HG03196 (cell line): ENCODE results near the gene RHEB.

Experiments
- ATAC-seq: cut with Tn5 transposase; IDR thresholded peaks from one replicate; pipeline ENCODE4 v1.9.1; 2021; ENCODE audit not compliant: unreplicated experiment

The RHEB gene

GRCh38 chr7:151472644-151473380, 46.9 kb downstream of the RHEB start:
- peak; percentile 35 for ATAC-seq

DNA sequence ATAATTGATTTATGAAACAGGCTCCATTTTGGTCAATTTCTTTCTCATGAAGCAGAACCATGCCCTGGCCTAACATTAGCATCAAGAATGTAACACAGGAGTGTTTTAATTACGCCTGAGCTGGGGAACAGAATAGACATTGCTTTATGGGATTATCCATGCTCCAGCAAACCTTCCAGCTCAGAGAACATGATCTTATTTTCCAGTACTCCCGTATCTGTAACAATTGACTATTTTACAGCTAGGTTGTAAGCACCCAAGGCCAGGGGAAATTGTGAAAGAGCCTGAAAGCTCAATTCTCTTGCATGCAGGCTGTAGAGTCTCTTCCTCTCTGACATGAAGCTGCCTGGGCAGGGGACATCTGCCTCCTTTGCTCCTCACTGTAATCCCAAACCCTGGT, 49.0 kb downstream of the RHEB start:
- ATAC-seq, result no peak

- ATAC-seq, result no peak
These were observed 50.4 kb downstream of the RHEB start for GRCh38 chr7:151469281-151469680.

DNA sequence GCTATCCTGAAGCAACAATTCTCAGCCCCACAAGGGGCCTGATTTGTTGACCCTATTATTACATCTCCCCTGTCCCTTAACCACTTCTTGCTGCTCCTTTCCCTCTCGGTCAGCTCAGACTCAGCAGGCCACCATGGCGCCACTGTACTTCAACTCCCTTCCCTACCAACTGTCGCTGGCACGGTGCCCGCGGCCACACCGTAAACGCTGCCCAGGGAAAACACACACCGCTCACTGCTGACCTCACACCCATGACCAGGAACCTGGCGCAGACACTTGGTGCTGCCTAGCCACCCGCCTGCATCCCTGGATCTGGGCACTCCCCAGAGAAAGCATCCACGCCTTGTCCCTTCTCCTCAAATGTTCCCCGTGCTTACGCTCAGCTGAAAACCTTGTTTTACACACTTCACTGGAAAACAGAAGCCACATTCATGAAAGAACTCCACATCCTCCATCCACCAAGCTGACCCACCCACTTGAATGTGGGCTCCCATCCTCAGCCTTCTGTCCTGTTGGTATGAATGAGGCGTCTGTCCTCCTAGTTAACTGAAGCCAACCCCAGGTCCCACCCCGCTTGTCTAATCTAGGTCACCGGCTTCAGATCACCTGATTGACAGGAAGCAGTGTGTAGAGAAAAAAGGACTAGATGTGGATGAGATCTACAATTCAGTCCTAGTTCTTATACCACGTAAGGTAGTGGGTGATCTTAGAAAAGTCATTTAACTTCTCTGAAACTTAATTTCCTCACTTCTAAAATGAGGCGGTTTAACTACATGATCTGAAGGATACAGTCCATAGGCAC, 51.3 kb downstream of the RHEB start:
- no peak for ATAC-seq

GRCh38 chr7:151465169-151465568, 54.5 kb downstream of the RHEB start:
- no peak for ATAC-seq

DNA sequence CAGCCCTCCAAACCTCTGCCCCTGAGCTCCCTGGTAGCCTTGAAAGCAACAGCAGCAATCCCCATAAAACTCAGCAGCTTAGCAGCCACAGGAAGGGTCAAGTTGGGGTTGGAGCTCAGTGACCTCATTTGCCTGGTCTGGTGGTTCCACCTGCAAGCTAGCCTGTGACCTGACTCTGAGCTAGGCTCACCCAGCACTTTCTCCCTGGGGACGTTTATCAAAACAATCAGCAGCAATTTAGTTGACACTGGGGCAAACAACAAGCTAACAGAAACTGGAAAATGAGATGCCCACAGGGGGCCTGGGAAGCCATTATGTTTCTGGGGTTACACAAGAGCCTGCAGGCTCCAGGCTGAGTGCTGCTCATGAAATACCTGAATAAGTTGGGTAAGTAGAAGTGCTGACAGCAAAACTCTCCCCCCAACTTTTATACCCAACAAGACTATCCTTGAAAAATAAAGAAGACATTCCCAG, 57.4 kb downstream of the RHEB start:
- ATAC-seq, result no peak

DNA sequence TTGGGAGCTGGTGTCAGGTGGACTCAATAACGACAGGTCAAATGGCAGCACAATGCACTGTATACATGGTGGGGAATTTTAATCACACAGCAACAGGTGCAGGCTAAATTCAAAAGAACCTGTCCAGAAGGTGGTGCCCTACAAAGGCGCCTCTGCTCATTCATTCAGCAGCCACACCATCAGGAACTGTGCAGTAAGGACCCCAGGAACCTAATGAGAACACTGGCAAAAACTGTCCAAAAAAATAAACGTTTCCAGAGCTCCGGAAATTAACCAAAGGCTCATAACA, 57.8 kb downstream of the RHEB start:
- no peak for ATAC-seq

DNA sequence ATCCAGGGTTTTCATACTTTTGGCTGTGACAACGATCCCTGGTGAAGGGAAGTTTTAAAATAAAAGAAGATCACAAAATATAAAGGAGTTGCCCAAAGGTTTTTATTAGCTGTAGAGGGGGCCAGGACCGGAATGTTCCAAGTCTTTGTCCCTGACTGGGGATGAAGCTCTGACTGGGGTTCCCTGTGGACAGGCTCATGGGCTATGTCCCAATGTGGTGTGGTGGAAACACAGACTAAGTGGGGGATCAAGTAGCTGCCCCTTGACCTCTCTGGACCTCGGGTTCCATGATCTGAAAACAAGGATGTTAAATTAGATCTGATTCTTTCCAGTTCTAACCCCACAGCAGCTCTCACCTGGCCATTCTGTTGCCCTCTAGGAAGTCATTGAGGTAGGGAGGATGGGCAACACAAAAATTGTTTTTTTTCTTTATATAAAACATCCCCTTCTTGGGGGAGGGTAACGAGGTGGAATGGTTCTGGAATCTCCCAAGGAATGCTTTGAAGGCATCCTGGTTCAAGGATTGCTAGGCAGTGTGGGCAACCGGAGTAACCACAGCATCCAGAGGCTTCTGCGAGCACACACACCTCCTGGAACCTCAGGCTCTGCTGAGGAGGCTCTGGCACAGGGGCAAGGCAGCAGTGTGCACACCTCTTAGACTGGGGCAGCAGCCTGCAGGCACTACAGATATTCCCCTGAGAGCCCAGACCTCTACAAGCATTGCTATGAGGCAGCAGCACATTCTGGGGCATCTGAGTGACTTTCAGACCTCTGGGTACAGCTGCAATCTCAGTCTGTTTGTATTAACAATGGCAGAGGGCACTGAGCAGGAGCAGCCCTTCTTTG, 58.4 kb downstream of the RHEB start:
- no peak for ATAC-seq

DNA sequence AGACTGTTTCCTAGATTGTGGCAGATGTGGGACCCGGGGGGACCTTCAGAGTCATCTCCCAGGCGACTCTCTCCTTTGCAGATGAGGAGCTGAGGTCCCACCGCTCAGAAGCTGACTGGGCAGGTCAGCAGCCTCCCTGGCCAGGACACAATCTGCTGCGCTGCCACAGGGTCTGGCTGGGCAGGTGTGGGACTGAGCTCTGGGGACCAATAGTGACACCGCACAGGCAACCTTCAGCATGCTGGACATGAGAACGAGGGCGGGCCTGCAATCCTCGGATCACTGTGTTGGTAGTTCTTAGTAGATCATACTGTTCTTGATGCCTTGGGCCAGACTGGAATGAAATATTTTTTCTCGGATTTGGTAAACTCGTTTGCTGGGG, 59.2 kb downstream of the RHEB start:
- ATAC-seq, result no peak

- ATAC-seq, result no peak
These were observed 59.8 kb downstream of the RHEB start for GRCh38 chr7:151459726-151460473.

- ATAC-seq, result no peak
These were observed 62.2 kb downstream of the RHEB start for GRCh38 chr7:151457534-151457933.

- no peak for ATAC-seq
These were observed 62.9 kb downstream of the RHEB start for GRCh38 chr7:151456782-151457181.

GRCh38 chr7:151456276-151456675, 63.4 kb downstream of the RHEB start:
- no peak for ATAC-seq

DNA sequence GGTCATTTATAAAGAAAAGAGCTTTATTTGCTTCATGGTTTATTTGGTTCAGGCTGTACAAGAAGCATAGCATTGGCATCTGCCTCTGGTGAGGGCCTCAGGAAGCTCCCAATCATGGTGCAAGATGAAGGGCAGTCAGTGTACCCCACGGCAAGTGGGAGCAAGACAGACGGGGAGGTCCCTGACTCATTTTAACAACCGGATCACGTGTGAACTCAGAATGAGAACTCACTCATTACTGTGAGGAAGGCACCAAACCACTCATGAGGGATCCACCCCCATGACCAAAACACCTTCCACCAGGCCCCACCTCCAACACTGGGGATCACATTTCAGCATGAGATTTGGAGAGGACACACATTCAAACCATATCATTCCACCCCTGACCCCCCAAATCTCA, 64.0 kb downstream of the RHEB start:
- no peak for ATAC-seq

DNA sequence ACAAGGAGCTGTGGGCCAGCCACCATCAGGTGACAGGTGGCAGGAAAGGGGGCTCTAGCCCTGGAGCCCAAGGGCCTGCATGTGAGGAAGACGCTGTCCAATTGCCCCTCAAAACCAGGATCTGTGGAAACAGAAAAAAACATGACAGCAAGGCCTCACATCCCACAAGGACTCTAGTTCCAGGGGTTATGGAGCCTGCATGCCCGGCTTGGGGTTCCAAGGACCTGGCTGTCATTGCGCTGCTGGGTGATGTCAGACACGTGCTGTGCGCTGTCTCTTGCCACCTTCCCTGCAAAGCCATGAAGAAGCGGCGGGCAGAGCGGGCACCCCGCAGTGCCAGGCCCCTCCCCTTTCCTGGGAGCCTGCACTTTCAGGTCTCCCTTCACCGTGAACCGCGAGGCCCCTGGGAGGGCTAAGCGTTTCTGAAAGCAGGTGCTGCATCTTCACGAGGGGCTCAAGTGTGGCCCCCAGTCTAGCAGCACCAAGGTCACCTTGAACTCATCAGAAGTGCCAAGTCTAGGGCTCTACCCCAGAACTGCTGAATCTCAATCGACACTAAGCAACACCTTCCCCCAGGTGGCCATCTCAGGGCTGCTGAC, 64.7 kb downstream of the RHEB start:
- no peak for ATAC-seq

GRCh38 chr7:151454305-151454704, 65.4 kb downstream of the RHEB start:
- ATAC-seq, result no peak

GRCh38 chr7:151453326-151453791, 66.3 kb downstream of the RHEB start:
- ATAC-seq, result no peak

DNA sequence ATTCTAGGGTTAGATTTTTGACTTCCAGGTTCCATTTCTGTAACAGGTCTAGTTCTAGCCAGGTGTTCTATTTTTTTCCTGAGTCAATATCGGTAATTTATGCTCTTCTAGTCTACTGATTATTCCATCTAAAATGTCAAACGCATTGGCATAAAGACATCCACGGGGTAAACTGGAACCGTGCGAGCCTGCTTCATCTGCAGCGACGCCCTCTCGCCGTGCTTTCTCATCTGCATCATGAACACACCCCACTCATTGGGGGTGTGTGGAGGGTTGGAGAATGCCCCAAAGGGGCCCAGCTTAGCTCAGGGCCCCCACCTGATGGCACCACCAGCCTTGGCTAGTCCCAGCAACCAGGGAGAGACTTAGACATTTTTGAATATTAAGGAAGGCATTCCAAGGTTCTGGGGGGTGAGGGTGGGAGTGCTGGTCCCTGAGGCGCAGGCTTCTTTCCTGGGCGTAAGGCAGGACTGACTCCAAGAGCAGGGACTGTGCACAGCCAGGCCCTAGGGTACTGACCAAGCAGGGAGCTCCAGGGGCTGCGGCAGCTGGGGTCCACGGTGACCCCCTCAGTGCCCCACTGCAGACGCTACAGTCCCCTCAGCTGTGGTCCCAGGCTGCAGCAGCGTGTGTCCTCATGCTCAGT, 66.9 kb downstream of the RHEB start:
- no peak for ATAC-seq

- no peak for ATAC-seq
These were observed 67.8 kb downstream of the RHEB start for GRCh38 chr7:151451626-151452571.
